Fibroblast of lung (primary cell): ENCODE measurements around the gene CEP97. TPM values are rescaled to one million over a fixed set of nuclear protein-coding genes. Genes with fewer than 3 reads are reported as not detected.
"Not testable (repeated sequence)": the region's sequence is repeated elsewhere in the genome, so short reads cannot be mapped to it uniquely, and the experiment has no call there.

Source experiments
- DNase-seq, 2 donors: peaks; one replicate each; pipeline versions ENCODE4 v3.0.0 to v3.0.0-alpha.2; 2010; ENCODE audit warnings: low read depth in 2 of 2
- H2AFZ ChIP-seq: 2 replicates; pipeline ENCODE4 v1.5.1; 2012; ENCODE audit warnings: low read length, control low read depth, inconsistent platforms
- H3K27ac ChIP-seq: 2 replicates; pipeline ENCODE4 v1.5.1; 2011; ENCODE audit warnings: low read length, control low read depth; ENCODE audit not compliant: insufficient read depth
- H3K27me3 ChIP-seq: 2 replicates; pipeline ENCODE4 v1.5.1; 2011; ENCODE audit warnings: mild to moderate bottlenecking, low read length; ENCODE audit not compliant: control insufficient read depth, insufficient read depth
- H3K36me3 ChIP-seq: 2 replicates; pipeline ENCODE4 v1.5.1; 2011; ENCODE audit warnings: low read length; ENCODE audit not compliant: control insufficient read depth, insufficient read depth
- H3K4me1 ChIP-seq: 2 replicates; pipeline ENCODE4 v1.5.1; 2011; ENCODE audit warnings: low read length; ENCODE audit not compliant: control insufficient read depth, insufficient read depth; ENCODE audit errors: extremely low read depth
- H3K4me2 ChIP-seq: 2 replicates; pipeline ENCODE4 v1.5.1; 2011; ENCODE audit warnings: low read length, control low read depth; ENCODE audit not compliant: insufficient read depth; ENCODE audit errors: extremely low read depth
- H3K4me3 ChIP-seq, 4 experiments: fragments of 200-600 bp in 1 of 4; sonication (generic) in 1 of 4; replicated peaks in 1 of 4; 2 replicates each; pipeline ENCODE4 v1.5.1; 2011 to 2016; ENCODE audit warnings: low read length in 4 of 4, low read depth in 3 of 4, mild to moderate bottlenecking in 3 of 4, control low read depth in 2 of 4, inconsistent platforms in 1 of 4, mixed read lengths in 1 of 4; ENCODE audit not compliant: insufficient read depth in 1 of 4; ENCODE audit errors: control extremely low read depth in 1 of 4
- H3K79me2 ChIP-seq: 2 replicates; pipeline ENCODE4 v1.5.1; 2012; ENCODE audit warnings: mild to moderate bottlenecking, low read length, inconsistent platforms; ENCODE audit not compliant: control insufficient read depth, insufficient read depth
- H3K9ac ChIP-seq: 2 replicates; pipeline ENCODE4 v1.5.1; 2011; ENCODE audit warnings: mild to moderate bottlenecking, low read length, control low read depth; ENCODE audit not compliant: insufficient read depth
- H3K9me3 ChIP-seq: 2 replicates; pipeline ENCODE4 v1.5.1; 2012; ENCODE audit warnings: low read depth, low read length; ENCODE audit not compliant: control insufficient read depth, insufficient read depth
- H4K20me1 ChIP-seq: 2 replicates; pipeline ENCODE4 v1.5.1; 2011; ENCODE audit warnings: low read length; ENCODE audit not compliant: control insufficient read depth, insufficient read depth; ENCODE audit errors: extremely low read depth
- CTCF ChIP-seq, 2 donors: IDR thresholded peaks in 1 of 2; conservative IDR thresholded peaks in 1 of 2; 1 replicate in 1 of 2; 2 replicates in 1 of 2; pipeline ENCODE4 v1.5.1; 2011 to 2012; ENCODE audit warnings: low read length in 2 of 2, control low read depth in 1 of 2, inconsistent platforms in 1 of 2, low read depth in 1 of 2, mild to moderate bottlenecking in 1 of 2
- EZH2 ChIP-seq: IDR thresholded peaks from 2 replicates; pipeline ENCODE4 v1.5.1; 2012; ENCODE audit warnings: low read length, control low read depth, mild to moderate bottlenecking; ENCODE audit errors: missing control alignments
- polyA plus RNA-seq, 2 donors: library from polyadenylated mRNA; depleted of rRNA in 1 of 2; stranded (reverse) in 1 of 2; unstranded in 1 of 2; fragments of >200 nt; gene quantifications; 2 replicates each; pipeline ENCODE4 v1.2.1, GENCODE V29; 2011 to 2012; ENCODE audit warnings: missing spikeins in 1 of 2
- total RNA-seq: library from RNA; depleted of rRNA; stranded (reverse); fragments of >200 nt; gene quantifications from 2 replicates; pipeline ENCODE4 v1.2.1, GENCODE V29; 2014

CEP97 gene
- total and polyA plus RNA-seq, 2 donors (not counting 1 experiment from before 2014, with no cell fraction given): 2.0 to 10.1 TPM

DNA sequence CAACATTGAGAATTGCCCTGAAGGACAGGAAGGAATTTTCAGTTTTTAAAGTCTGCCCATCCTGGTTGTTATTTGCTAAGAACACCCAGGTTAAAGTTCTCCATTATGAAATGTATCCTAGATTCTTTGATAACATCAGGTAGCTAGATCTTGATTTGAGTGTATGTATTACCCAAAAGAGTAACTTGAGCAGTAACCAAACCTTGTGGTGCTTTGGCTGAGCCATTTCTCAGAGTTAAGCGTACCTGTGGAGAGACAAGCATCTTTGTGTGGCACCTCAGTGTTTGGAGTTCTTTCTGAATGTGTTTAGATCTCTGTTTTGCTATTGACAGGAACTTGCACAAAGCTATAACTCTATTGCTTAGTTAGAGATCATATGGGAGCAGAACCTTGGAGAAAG lies 20.4 kb downstream of the CEP97 start:
- no peak overlapping the region for H3K27ac ChIP-seq
- peaks cover 2% of the 10 kb centered on the region for H3K36me3 ChIP-seq
- no peaks in the 10 kb centered on the region for H3K27me3 ChIP-seq
- H3K9me3 ChIP-seq: no peaks in the 10 kb centered on the region
- no peaks in the 10 kb centered on the region for H3K79me2 ChIP-seq
- H3K4me1 ChIP-seq: no peaks in the 10 kb centered on the region
- H3K9ac ChIP-seq: no peak overlapping the region
- no peak overlapping the region for H3K4me3 ChIP-seq
- TF ChIP-seq CTCF (conservative IDR thresholded peaks at IDR 0.05 in 1 of 2, IDR thresholded peaks at IDR 0.05 in 1 of 2; ENCODE audit: low read depth in 1 of 2, low read length in 2 of 2): no peak
- no peak for TF ChIP-seq EZH2
- no peaks in the 10 kb centered on the region for H4K20me1 ChIP-seq
- DNase-seq: no peak
- no peak overlapping the region for H3K4me2 ChIP-seq
- no peak overlapping the region for H2AFZ ChIP-seq

- H2AFZ ChIP-seq, DNase-seq, H3K4me1 ChIP-seq, H3K4me2 ChIP-seq, H3K4me3 ChIP-seq, H4K20me1 ChIP-seq, H3K27ac ChIP-seq, H3K79me2 ChIP-seq, H3K9ac ChIP-seq, H3K36me3 ChIP-seq, H3K9me3 ChIP-seq, H3K27me3 ChIP-seq: not testable (repeated sequence)
Observed at GRCh38 chr3:101745934-101746333, 21.5 kb downstream of the CEP97 start.

- not testable (repeated sequence) for DNase-seq, H3K79me2 ChIP-seq, H3K27me3 ChIP-seq, H3K27ac ChIP-seq, H3K36me3 ChIP-seq, H3K9me3 ChIP-seq, H3K9ac ChIP-seq, H2AFZ ChIP-seq, H4K20me1 ChIP-seq, H3K4me3 ChIP-seq, H3K4me2 ChIP-seq, H3K4me1 ChIP-seq
Observed at GRCh38 chr3:101753386-101754113, 29.1 kb downstream of the CEP97 start.

GRCh38 chr3:101758224-101758623 lies 33.8 kb downstream of the CEP97 start:
- Histone ChIP-seq H3K27me3 (no peaks in the 10 kb centered on the region), H3K9ac (no peak overlapping the region), H3K4me2 (no peak overlapping the region), H2AFZ (no peak overlapping the region), H3K79me2 (no peaks in the 10 kb centered on the region), H3K4me1 (no peaks in the 10 kb centered on the region), H3K36me3 (peaks cover 2% of the 10 kb centered on the region), H4K20me1 (no peaks in the 10 kb centered on the region), H3K27ac (no peak overlapping the region), H3K4me3 (no peak overlapping the region), H3K9me3 (no peaks in the 10 kb centered on the region)
- DNase-seq: no peak
- TF ChIP-seq EZH2: no peak
- TF ChIP-seq CTCF (conservative IDR thresholded peaks at IDR 0.05 in 1 of 2, IDR thresholded peaks at IDR 0.05 in 1 of 2; ENCODE audit: low read depth in 1 of 2, low read length in 2 of 2): no peak
